Stimulated activated naive CD8-positive, alpha-beta T cell treated with anti-CD3 and anti-CD28 coated beads, Interleukin-15, Interleukin-2, amounts not matched to agents 100 ng/mL and 50 ng/mL, for 24 hours (primary cell): ENCODE measurements around the gene PARD6G.

Source experiments
- H3K27ac Mint-ChIP-seq: one replicate; pipeline ENCODE4 v1.8.0; 2021; ENCODE audit warnings: mild to moderate bottlenecking, mixed read lengths
- H3K27me3 Mint-ChIP-seq: one replicate; pipeline ENCODE4 v1.8.0; 2021; ENCODE audit warnings: mixed read lengths
- H3K36me3 Mint-ChIP-seq: one replicate; pipeline ENCODE4 v1.8.0; 2021; ENCODE audit warnings: low read depth, mixed read lengths
- H3K4me1 Mint-ChIP-seq: one replicate; pipeline ENCODE4 v1.8.0; 2021; ENCODE audit warnings: low read depth, mixed read lengths
- H3K4me3 Mint-ChIP-seq: one replicate; pipeline ENCODE4 v1.8.0; 2021; ENCODE audit warnings: mild to moderate bottlenecking, mixed read lengths
- H3K9me3 Mint-ChIP-seq: one replicate; pipeline ENCODE4 v1.8.0; 2021; ENCODE audit warnings: mixed read lengths

Gene PARD6G

DNA sequence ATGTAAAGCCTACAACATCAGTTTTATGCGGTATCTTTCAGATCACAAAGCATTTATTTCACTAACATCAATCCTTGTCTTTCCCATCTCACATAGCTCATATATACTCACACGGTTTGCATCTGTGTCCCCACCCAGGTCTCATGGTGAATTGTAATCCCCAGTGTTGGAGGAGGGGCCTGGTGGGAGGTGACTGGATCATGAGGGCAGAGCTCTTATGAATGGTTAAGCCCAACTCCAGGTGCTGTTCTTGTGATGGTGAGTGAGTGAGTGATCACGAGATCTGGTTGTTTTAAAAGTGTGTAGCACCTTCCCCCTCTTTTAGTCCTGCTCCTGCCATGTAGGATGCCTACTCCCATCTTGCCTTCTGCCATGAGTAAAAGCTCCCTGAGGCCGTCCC, 42.0 kb downstream of the PARD6G start:
- H3K27ac Mint-ChIP-seq: no peak overlapping the region
- H3K36me3 Mint-ChIP-seq: no peaks in the 10 kb centered on the region
- H3K9me3 Mint-ChIP-seq: no peaks in the 10 kb centered on the region
- peaks cover 57% of the 10 kb centered on the region for H3K27me3 Mint-ChIP-seq
- peaks cover 22% of the 10 kb centered on the region for H3K4me1 Mint-ChIP-seq
- no peak overlapping the region for H3K4me3 Mint-ChIP-seq

DNA sequence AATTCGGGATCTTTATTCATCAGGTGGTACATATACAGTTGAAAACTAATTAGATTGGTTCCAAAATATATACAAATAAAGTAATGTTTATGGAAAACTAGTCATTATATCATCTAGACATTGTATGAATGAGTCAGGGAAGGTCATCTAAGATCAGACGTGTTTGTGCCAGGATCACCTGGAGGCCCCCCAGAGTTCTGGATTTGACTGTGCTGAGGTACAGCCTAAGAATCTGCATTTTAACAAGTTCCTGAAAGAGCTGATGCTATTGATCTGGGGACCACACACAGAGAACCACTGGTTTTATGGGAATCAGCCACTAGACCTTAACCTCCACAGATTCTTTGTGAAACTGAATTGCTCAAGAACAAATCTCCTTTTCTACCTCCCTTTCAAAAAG, 43.2 kb downstream of the PARD6G start:
- Mint-ChIP-seq H3K27ac (no peak overlapping the region), H3K9me3 (no peaks in the 10 kb centered on the region), H3K4me3 (no peak overlapping the region), H3K4me1 (peaks cover 22% of the 10 kb centered on the region), H3K27me3 (peaks cover 57% of the 10 kb centered on the region), H3K36me3 (no peaks in the 10 kb centered on the region)

DNA sequence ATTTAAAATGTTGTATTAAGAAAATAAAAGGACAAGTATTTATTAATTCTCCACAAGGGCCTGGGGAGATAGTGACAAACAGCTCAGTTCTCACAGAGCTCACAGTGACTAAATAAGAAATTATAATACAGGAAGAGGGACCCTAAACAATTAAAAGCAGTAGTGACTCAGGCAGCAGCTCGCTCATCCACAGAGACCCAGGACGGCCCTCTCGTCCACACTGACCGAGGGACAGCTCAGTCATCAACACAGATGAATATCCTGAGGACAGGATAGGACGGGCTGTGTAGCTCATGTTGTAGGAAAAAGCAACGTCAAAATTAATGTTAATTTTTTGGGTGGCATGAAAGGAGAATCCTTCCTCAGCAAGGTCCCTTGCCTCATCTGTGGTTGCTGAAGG, 44.1 kb downstream of the PARD6G start:
- no peaks in the 10 kb centered on the region for H3K9me3 Mint-ChIP-seq
- peaks cover 22% of the 10 kb centered on the region for H3K4me1 Mint-ChIP-seq
- H3K4me3 Mint-ChIP-seq: no peak overlapping the region
- peaks cover 61% of the 10 kb centered on the region for H3K27me3 Mint-ChIP-seq
- no peaks in the 10 kb centered on the region for H3K36me3 Mint-ChIP-seq
- no peak overlapping the region for H3K27ac Mint-ChIP-seq

DNA sequence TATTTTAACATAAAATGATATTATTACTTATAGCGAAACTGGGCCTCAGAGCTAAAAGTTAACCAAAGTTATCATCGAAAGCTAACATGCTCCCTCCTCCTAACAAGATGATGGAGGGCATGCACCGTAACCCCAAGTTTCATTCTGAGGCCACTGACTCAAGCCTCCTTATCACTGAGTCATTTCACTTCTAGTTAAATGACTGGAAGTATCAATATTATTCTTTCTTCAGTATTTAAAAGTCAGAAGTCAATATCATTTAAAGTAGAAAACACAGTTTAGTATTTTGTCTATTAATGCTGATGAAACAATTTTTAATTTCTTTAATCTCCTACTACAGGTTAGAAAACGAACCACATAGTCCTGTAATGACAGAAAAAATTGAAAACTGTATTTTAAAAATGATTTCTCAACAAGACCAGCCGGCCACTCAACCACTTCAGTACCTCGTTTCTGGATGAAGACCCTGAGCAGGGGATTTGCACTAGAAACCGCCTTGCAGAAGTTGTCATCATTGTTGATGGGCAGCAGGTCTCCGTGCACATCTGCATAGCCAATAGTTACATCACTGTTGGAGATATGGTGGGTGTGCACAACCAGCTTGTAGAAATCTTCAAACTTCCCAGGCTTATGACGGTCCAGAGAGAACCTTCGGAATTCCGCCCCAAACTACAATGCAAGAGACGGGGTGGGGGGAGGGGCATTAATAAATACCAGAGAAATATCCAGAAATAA, 44.9 kb downstream of the PARD6G start:
- no peaks in the 10 kb centered on the region for H3K36me3 Mint-ChIP-seq
- H3K4me3 Mint-ChIP-seq: no peak overlapping the region
- H3K27ac Mint-ChIP-seq: no peak overlapping the region
- H3K9me3 Mint-ChIP-seq: no peaks in the 10 kb centered on the region
- peaks cover 62% of the 10 kb centered on the region for H3K27me3 Mint-ChIP-seq
- peaks cover 22% of the 10 kb centered on the region for H3K4me1 Mint-ChIP-seq

DNA sequence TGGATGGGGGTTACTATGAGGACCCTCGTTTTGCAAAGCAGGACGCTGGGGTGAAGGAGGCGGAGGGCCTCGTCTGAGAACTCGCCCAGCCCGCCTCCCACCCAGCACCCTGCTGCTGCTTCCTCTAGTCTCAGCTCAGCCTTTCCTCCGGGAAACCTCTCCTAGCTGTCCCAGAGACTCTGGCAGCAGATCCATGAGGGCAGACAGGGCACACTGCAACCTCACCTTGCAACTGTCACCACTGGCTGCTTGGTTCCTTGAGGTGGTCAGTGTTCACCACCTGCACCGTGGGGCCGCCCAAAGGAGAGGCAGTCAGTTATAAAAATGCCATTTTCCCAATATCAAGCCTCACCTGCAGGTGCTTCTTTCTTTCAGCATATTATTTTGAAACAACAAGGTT, 45.6 kb downstream of the PARD6G start:
- Mint-ChIP-seq H3K27ac (no peak overlapping the region), H3K9me3 (no peaks in the 10 kb centered on the region), H3K27me3 (peaks cover 69% of the 10 kb centered on the region), H3K4me1 (peaks cover 22% of the 10 kb centered on the region), H3K36me3 (no peaks in the 10 kb centered on the region), H3K4me3 (no peak overlapping the region)

DNA sequence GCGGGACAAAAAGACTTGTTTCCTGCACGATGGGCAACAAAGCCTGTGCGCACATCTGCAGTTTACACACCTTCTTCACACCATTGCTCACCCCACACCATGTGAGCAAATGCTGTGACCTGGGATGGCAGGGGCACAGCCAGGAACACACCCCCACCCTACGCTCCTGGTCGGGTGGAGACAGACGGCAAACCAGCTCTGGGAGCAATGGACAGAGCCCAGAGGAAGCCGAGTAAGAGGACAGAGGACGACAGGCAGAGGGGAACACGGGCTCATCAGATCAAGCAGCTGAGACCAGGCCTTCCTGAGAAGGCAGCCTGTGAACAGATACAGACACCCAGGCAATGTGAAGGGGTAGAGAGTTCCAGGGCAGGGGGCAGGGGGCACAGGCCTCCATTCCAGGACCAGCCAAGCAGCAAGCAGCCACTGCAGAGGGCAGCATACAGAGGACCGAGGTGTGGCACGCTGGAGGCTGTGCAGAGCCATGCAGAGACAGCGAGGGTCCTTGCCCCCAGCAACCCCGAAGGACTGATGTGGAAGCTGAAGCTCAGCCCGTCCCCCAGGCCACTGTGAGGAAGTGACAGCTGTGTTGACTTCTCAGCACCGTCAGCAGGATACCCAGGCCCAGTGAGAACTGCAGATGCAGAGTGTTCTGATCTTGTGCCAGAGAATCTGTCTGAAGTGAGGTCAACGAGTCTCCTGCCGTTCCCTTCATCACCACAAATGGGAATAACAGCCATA, 46.2 kb downstream of the PARD6G start:
- Mint-ChIP-seq H3K27me3 (peaks cover 65% of the 10 kb centered on the region), H3K9me3 (no peaks in the 10 kb centered on the region), H3K4me1 (peaks cover 22% of the 10 kb centered on the region), H3K27ac (no peak overlapping the region), H3K36me3 (no peaks in the 10 kb centered on the region), H3K4me3 (no peak overlapping the region)

DNA sequence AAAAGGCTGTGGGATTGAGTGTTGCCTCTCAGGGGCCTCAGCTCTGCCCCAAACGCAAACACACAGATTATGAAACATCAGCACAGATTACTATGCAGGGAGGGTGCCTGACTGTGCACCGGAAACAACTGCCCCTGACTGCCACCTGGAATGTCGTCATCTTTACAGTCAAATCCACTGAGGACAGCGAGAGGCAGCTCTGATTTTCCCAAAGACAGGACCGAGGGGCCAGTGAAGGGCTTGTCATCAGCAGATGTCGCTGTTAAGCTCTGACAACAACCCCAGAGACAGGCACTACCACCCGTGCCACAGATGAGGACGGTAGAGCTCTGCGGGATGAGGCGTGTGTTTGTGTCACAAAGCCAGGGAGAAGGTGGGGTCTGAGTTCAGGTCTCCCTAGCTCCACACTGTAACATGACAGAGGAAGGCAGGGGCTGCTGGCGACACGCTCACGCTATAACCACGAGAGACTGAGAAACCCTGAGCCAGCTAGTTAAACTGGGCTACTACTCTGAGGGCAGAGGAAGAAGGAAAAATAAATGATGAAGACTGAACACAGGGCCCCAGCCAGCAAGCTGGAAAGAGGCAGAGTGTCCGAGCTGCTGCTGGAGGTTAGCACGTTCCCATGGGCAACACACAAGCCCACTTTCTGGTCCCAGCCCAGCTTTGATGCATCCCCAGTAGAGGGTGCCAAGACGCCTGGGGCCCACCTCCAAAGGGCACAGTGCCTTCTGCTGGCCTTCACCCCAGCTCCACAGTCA, 47.0 kb downstream of the PARD6G start:
- Mint-ChIP-seq H3K4me1 (peaks cover 22% of the 10 kb centered on the region), H3K27ac (no peak overlapping the region), H3K9me3 (no peaks in the 10 kb centered on the region), H3K36me3 (no peaks in the 10 kb centered on the region), H3K4me3 (no peak overlapping the region), H3K27me3 (peaks cover 59% of the 10 kb centered on the region)

DNA sequence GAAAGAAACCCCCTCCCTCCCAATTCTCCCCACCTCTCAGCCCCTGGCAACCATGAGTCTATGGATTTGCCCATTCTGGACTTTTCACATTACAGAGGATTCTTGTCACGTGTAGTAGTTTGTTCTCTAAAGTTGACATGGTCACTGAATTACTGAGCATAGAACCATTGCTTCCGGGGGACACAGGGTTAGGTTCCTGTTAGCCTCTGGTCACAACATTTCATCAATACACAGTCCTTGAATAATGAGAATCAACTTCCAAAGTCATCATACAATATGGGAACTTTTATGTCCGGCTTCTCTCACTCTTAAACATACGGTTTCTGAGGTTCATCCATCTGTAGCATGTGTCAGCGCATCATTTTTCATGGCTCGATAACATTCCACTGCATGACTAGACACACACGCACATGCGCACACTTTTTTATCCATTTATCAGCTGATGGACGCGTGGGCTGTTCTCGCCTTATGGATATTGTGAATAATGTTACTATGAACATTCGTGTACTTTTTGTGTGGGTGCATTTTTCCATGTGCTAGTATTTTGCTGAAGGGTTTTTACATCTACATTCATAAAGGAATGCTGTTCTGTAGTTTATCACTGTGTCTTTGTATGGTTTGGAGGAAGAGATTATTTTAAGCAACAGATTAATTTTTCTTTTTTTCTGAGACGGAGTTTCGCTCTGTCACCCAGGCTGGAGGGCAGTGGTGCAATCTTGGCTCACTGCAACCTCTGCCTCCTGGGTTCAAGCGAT, 48.1 kb downstream of the PARD6G start:
- peaks cover 32% of the 10 kb centered on the region for H3K4me1 Mint-ChIP-seq
- no peaks in the 10 kb centered on the region for H3K9me3 Mint-ChIP-seq
- H3K36me3 Mint-ChIP-seq: no peaks in the 10 kb centered on the region
- H3K4me3 Mint-ChIP-seq: no peak overlapping the region
- peaks cover 55% of the 10 kb centered on the region for H3K27me3 Mint-ChIP-seq
- H3K27ac Mint-ChIP-seq: no peak overlapping the region

DNA sequence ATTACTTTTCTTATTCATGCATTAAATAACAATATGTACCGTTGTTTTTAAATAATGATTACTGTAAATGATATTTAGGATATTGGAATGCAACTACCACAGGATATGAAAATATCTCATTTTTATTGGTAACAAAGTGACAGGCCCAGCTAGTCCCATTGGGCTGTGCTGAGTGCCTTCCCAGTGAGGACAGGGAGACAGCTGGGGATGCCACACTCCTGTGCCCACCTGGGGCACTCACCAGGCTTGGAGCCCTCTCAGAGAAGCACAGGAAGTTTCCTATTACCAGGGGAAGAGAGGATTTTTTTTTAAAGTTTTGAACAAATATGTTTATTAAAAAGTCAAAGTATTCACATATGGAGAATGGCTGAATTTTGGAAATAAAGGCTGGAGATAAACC, 48.9 kb downstream of the PARD6G start:
- Mint-ChIP-seq H3K27ac (no peak overlapping the region), H3K36me3 (no peaks in the 10 kb centered on the region), H3K27me3 (peaks cover 56% of the 10 kb centered on the region), H3K4me3 (no peak overlapping the region), H3K9me3 (no peaks in the 10 kb centered on the region), H3K4me1 (peaks cover 34% of the 10 kb centered on the region)

DNA sequence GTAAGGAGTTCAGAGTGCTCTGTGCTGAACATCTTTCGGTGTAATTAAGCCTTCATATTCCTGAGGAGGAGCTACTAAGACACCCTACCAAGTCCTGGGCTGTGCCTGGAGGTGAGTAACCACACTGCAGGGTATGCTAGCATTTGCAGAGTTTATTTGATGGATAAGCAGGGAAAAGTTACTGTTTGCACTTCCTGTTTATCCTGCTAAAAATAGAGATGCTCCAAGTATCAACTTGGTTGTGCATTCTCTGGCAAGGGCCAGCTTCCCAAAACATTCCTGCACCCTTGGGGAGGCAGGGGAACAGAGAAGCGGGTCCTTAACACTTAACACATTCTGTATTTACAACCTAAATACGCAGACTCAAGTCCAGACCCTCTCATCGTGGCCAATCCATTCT, 49.8 kb downstream of the PARD6G start:
- H3K4me3 Mint-ChIP-seq: no peak overlapping the region
- no peaks in the 10 kb centered on the region for H3K36me3 Mint-ChIP-seq
- no peaks in the 10 kb centered on the region for H3K9me3 Mint-ChIP-seq
- H3K27me3 Mint-ChIP-seq: peaks cover 56% of the 10 kb centered on the region
- no peak overlapping the region for H3K27ac Mint-ChIP-seq
- H3K4me1 Mint-ChIP-seq: peaks cover 25% of the 10 kb centered on the region

DNA sequence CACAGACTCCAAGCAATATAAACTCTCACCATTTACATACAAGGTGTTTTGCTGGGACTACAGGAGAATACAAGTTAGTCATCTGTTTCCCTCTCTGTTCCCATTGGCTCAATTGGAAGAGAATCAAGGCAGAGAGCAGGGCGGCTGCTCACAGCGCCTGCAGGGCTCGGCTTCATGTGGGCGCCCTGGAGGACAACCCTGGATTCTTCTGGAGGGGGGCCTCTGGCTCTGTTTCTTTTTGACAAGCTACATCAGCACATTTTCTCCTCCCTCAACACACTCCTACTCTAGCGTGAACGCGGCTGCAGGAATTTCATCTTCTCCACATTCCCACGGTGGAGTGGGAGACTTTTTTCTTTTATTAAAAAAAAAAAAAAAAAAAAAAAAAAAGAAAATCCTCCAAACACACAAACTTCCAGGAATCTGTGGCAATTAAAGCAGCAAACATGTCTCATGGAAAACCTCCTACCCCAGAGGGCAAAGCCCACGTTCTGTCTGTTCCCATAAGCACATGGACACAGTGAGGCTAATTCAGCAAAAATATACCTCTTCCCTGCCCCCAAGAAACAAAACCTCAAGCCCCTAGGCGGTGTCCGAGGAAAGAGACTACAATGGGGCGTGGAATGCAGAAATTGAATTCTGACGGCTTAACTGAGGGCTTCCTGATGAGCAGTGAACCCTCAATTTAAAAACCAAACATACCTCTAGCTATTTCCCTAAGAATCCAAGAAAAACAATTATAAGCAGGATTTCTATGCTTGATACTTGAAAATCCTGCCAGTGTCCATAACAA, 50.6 kb downstream of the PARD6G start:
- no peak overlapping the region for H3K27ac Mint-ChIP-seq
- no peaks in the 10 kb centered on the region for H3K36me3 Mint-ChIP-seq
- no peaks in the 10 kb centered on the region for H3K9me3 Mint-ChIP-seq
- peaks cover 60% of the 10 kb centered on the region for H3K27me3 Mint-ChIP-seq
- no peak overlapping the region for H3K4me3 Mint-ChIP-seq
- H3K4me1 Mint-ChIP-seq: peaks cover 19% of the 10 kb centered on the region

DNA sequence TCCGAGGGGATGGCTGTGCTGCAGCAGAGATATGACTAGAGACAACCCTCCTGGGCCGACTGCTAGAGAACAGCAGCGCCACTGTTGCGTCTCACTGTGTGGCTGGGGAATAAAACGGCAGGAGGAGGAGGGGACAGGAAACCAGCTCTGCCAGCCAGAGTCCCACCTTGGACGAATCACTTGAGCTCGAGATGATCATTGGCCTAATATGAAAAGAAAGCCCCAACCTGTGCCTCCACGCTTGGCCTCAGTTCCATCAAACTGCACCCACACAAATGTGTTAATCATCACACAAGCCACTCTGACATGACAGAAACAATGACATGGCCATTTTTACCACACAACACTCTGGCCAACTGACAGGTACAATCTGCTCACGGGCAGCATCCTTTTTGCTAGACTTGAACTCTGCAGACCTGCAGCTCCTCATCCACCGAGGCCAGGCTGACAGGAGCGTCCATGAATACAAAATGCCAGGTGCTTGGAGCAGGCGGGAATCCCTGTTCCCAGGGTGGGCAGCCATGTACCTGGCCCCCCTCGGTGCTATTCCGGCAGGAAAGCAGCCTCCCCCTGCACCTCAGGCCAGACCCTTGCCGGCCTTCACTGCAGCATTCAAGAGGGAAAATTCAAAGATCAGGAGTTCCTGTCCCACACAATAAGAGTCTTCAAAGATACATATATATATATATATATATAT, 52.3 kb downstream of the PARD6G start:
- peaks cover 56% of the 10 kb centered on the region for H3K27me3 Mint-ChIP-seq
- peaks cover 13% of the 10 kb centered on the region for H3K4me1 Mint-ChIP-seq
- H3K4me3 Mint-ChIP-seq: no peak overlapping the region
- H3K36me3 Mint-ChIP-seq: no peaks in the 10 kb centered on the region
- H3K27ac Mint-ChIP-seq: no peak overlapping the region
- no peaks in the 10 kb centered on the region for H3K9me3 Mint-ChIP-seq

DNA sequence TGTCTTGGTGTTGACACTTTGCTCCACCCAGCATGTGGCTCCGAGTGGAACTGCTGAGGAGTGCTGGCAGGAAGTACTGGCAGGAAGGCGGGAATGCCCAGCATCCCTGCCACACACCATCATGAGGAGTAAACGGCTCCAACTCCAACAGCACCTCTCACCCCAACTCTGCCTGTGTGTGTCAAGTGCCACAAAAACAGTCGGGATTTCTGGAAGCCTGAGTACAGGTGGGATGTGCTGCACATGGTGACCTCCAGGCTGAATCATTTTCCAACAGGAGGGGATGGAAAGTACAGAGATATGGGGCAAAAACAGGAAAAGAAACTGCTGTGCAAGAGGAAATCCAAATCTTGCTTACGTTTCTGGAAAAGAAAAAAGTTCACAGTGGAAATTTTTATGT, 53.6 kb downstream of the PARD6G start:
- H3K27me3 Mint-ChIP-seq: peaks cover 50% of the 10 kb centered on the region
- no peak overlapping the region for H3K27ac Mint-ChIP-seq
- H3K4me1 Mint-ChIP-seq: peaks cover 13% of the 10 kb centered on the region
- H3K4me3 Mint-ChIP-seq: no peak overlapping the region
- no peaks in the 10 kb centered on the region for H3K36me3 Mint-ChIP-seq
- no peaks in the 10 kb centered on the region for H3K9me3 Mint-ChIP-seq
